Eye (tissue), 1 donor: ENCODE data around the gene CAPN7.
A peak's percentile ranks its signal among the peaks of the same experiment; 100 is the strongest.

Source experiments
- DNase-seq: peaks from one replicate; pipeline ENCODE4 v3.0.0-alpha.2; 2015

CAPN7 gene

DNA sequence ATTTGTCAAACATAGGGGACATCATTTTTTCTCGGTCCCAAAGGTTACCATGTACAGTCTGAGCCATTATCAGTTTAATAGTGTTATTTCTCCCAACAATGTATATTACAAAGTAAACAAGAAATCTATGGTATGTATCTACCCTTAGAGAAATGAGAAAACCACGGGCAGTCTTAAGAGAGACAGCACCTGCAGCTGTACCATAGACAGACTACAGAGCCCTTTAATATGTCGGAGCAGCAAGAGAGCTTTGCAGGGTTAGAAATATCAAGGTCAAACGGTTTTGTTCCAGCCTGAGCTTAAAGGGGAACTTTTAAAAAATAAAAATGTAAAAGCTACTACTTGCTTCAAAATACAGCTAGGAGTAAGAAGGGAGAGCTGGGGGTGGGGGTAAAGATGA, 73.2 kb downstream of the CAPN7 start:
- no peak for DNase-seq

DNA sequence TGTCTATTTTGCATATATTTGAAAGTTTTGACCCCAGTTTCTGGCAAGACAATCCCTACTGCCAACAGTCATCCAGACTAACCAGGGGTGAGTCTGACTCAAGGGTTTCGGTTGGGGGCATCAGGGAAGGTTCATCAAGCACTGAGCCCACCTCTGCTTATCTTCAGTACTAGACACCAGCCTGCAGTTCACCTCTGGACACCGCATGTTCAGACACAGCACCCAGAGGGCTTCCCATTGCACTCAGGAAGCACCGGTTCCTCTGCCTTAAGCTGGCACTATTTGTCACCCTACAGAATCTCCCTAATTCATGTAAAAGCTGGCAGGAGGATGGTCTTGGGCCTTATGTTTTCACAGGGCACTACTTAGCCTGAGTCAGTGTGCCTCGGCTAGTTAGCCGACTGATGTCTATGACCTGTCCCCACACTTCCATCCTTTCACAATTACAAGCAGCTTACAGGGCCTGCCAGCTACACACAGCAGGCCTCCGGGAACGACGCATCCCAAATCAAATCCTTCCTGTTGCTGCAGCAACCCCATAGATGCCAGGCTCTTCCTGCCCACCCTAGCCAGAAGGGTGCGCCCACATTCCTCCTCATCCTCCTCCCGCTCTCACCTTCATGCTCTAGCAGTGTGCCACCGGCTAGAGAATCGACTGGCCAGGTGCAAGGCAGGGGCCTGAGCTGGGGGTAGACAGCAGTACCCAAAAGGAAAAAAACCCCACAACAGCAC, 73.8 kb downstream of the CAPN7 start:
- DNase-seq, result no peak

DNA sequence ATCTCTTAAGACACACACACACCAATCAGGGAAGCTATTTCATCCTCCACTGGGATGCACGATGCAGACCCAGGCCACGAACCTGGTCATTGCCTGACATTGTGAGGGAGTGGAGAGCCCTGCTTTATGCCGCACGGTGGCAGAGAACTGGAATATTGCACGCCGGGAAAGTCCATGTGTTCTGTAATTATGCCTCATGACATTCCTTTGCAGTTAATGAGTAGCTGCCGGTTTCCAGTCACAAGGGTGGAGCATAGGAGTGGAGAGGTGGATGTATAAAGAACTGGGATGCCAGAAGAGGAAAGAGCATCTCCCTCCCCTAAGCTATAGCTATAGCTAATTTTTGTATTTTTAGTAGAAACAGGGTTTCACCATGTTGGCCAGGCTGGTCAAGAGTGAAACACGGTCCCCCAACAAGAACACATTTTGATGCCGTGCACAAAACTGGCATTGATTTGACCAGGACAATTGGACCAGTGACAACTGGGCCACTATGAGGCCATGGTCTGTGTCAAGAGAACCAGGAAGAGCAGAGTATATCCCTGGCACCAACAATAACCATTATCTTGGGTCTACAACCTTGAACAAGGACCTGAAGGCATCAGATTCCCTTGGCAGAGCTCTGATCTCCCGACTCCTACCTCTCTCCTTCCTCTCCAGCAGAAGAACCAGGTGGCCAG, 74.9 kb downstream of the CAPN7 start:
- no peak for DNase-seq

DNA sequence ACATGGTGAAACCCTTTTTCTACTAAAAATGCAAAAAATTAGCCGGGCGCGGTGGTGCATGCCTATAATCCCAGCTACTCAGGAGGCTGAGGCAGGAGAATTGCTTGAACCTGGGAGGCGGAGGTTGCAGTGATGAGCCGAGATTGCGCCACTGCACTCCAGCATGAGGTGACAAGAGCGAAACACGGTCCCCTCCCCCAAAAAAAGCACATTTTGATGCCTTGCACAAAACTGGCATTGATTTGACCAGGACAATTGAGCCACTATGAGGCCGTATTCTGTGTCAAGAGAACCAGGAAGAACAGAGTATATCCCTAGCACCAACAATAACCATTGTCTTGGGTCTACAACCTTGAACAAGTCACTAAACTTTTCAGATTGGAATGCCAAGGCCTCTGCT, 75.8 kb downstream of the CAPN7 start:
- DNase-seq, result no peak

DNA sequence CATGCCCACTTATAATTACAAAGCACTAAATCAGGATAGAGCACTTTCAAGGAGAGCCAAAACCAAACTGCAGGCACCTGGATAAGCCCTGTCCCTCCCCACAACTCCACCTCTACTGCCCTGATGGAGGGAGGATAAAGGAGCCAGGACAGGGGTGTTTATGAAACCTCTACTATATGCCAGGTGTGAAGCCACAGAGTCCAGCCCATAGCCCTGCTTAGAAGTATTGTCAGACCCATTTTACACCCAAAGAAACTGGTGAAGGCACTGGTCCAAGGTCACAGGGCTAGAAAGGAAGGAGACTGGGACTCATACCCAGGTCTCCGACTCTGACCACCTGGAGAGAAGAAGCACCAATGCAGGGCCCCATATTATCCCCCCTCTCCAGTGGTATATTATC, 77.7 kb downstream of the CAPN7 start:
- no peak for DNase-seq

DNA sequence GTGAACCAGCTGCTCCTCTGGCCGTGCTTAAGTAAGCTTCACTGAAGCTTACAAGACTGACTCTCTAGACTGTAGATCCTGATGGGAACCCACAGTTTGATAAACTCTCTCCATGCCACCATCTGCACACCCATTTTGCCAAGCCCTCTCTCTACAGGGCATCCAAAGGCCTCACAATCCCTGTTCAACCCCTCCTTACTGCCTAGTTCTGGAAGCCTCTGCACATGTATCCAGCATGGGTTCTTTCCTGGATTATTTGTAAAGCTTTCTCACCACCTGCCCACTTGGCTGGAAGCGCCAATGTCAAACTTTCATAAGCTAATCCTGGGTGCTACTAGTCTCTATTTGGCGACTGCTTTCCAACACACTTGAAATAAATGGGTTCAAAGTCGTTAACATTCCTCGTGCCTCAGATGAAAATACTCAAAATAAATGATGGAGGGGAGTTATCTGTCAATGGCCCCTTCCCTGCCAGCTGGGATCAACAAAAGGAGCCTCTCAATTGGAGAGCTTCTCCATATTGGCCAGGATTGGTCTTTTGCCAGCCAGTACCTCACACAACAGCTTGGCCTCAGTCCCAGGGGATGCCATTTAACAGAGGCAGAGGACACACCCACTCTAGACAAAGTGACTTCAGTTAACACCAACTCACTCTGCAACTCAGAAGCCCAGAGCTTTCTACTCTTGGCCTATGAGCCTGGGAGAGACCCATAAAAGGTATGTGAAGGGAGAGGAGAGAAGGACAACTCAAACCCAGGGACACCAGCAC, 78.3 kb downstream of the CAPN7 start:
- peak; percentile 54 for DNase-seq

DNA sequence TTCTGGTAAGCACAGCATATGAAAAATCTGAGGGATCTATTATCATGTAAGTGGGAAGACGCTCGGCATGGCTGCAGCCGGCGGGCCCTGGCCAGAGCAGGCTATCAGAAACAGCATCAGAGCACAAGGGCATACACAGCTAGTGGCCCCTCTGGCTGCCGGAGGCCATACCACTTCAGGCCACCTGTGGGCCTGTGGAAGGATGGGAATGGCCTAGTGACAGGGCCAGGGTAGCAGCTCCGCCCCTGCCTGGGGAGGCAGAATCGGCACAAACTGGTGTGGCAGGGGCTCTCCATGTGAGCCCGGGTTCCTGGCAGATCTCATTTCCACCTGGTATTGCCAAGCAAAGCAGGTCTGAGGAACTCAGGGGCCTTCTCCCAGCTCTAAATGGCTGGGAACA, 80.0 kb downstream of the CAPN7 start:
- DNase-seq, result no peak

DNA sequence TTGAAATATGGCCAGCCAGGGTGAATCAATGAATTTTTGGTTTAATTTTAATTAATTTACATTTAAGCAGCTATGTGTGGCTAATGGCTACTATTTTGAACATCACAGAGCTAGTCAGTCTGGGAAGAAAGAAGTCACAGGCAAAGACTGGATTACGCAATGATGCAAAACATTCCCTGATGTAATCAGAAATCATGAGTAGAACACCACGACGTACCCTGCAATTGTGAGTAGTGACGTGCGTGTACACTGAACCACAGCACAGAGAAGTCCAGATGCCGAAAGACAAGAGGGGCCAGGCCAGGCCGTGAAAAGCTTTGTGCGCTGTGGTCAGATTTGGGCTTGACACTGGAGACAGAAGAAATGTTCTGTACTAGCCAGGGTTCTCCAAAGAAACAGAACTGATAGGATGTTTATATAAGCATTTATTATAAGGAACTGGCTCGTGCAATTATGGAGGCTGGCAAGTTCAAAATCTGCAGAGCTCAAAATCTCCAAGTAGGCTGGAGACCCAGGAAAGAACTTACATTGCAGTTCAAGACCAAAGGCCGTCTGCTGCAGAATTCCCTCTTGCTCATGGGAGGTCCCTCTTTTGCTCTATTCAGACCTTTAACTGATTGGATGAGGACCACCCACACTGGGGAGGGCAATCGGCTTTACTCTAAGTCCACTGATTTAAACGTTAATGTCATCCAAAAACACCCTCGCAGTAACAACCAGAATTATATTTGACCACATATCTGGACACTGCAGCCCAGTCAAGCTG, 81.7 kb downstream of the CAPN7 start:
- no peak for DNase-seq

DNA sequence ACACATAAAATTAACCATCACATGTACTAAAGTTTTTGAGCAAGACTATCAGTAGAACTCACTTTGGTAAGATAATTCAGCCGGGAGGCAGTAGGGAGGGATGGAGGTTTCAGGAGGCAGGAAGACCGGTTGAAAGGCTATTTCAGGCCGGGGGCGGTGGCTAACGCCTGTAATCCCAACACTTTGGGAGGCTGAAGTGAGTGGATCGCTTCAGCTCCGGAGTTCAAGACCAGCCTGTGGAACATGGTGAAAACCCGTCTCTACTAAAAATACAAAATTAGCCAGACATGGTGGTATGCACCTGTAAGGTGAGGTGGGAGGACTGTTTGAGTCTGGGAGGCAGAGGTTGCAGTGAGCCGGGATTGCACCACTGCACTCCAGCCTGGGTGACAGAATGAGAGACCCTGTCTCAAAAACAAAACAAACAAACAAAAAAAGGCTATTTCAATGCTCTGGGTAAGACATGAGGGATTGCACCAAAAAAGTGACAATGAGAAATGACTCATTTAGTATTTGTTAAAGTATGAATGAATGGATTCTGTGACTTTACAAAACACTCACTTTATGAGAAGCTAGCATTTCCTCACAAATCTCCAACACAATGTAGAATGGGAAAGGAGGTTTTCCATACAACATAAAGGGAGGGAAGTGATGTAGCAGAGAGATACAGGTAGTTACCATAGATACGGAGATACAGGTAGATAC, 82.4 kb downstream of the CAPN7 start:
- DNase-seq, result no peak

DNA sequence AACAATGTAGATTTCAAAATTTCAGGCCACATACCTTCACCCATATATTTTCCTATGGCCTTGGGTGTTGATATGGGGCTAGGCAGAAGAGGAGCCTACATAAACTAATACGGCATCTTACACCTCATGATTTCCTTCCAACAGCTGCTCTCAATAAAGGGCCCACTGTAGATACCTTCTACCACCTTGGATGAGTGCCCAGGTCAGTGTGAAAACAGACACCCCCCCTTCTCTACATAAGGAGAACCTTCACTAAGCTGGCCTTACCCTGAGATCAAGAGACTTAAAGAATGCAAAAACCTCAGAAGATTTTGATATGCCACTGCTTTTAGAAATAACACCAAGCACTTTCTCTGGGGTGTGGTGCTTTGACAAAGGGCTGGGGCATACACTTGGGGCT, 83.6 kb downstream of the CAPN7 start:
- DNase-seq, result no peak

DNA sequence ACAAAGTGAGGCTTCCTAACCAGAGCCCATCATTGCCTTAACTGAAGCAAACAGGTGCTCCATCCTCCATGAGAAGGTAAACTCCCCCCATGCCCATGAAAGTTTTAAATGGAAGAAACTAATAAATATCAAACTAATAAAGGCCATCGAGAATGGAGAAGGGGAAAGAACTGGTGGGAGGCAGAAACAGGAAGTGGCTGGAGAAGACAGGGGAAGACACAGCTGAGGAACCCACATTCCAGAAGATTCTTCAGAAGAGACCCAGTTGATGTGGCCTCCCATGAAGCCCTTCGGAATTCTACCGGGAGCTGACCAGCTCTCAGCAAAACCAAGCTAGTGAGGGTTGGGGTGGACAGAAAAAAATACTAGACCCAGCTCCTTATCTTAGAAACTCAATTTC, 84.7 kb downstream of the CAPN7 start:
- no peak for DNase-seq

DNA sequence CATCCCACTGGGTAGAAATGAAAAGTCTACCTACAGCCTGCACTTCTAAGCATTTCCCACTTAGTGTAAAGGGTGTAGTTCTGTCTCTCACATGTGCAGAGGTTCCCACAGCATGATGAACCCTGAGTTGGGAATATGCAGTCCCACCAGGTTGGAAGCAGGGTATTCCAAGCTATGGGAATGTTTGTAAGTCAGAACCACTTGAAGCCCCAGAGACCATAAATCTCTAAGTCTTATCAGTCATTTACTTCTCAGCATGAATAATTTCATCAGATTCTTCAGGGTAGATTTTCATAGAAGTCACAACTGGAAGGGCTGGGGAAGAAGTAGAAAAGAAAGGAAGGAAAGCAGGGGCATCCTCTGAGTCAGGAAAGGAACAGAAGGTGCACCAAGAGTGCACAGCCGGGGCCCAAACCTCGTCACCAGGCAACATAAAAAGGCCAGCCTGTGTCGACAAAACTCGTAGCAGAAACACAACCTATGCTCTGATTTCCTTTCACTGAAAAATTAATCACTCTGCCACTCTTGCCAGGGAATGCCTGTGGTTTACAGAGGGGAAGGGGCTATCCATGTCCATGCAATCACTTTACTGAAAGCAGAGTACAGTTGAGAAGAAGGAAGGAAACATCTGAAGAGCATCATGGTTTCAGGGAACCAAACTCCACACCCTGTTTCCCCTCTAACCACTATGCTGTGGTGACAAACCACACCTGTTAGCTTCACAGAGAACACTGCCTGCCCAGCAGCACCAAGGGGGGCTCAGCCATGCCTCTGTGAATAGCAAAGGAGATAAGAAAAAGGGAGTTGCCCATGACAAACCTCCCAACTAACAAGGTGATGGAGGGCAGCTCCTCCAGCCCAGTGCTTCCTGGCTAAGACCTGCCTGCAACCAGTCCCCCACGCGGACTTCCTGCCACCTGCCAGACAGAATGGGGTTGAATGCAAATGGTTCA, 85.8 kb downstream of the CAPN7 start:
- DNase-seq, result no peak

DNA sequence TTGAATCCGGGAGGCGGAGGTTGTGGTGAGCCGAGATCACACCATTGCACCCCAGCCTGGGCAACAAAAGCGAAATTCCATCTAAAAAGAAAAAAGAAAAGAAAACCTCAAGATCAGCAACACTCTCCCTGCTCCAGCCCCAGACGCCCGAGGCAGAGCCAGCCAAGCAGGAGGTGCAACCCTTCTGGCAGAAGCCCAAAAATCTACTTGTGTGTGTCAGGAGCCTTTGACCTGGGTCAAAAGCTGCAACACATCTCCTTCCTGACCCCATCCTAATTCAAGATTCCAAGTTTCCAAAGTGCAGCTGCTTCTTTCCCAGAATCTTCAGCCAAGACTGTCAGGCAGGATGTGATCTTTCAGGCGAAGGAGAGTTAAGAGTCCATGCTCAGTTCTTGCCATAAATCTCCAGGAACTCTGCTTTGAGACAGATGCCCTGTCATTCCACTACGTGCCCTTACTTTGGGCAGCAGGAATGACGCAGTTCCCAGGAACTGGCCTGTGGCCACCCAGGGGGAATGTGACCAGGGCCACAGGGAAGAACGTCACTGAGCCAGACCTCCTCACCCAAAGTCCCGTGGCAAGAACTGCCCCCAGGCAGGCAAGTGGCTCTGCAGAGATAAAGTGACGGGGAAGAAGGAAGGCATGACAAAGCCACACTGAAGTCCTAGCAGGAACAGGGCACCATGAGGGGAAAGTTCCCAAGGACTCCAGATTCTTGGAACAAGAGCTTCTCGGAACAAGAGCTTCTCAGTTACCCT, 86.9 kb downstream of the CAPN7 start:
- DNase-seq, result no peak

DNA sequence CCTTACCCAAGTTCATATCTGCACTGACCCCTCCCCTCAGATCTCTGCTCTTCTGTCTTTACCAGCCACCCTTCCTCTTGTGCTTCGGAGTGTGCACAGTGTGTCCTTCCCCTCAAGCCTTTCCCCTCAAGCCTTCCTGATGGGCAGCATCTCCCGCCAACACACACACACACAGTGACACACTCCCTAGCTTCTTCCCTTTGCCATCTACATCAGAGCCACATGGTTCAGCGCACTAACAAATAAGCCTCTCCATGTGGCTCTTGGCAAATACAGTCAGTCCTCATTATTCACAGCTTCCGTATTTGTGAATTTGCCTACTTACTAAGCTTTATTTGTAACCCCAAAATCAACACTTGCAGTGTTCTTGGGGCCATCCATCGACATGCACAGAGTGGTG, 88.9 kb downstream of the CAPN7 start:
- DNase-seq, result peak; percentile 21

DNA sequence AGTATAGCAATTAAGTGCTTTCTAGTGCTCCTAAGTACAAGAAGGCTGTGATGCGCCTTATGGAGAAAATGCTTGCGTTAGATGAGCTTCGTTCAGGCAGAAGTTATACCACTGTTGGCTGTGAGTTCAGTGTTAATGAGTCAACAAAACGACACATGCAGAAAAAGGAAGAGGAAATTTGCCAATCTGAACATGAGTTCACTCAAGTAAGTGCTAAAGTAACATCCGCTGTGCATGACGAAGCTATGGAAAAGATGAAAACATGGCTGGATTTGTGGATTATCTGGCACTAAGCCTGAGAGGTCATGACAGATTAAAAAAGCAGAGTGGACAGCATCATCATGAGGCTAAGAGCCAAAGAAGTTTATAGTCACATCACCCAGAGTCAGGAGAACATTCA, 89.5 kb downstream of the CAPN7 start:
- no peak for DNase-seq

DNA sequence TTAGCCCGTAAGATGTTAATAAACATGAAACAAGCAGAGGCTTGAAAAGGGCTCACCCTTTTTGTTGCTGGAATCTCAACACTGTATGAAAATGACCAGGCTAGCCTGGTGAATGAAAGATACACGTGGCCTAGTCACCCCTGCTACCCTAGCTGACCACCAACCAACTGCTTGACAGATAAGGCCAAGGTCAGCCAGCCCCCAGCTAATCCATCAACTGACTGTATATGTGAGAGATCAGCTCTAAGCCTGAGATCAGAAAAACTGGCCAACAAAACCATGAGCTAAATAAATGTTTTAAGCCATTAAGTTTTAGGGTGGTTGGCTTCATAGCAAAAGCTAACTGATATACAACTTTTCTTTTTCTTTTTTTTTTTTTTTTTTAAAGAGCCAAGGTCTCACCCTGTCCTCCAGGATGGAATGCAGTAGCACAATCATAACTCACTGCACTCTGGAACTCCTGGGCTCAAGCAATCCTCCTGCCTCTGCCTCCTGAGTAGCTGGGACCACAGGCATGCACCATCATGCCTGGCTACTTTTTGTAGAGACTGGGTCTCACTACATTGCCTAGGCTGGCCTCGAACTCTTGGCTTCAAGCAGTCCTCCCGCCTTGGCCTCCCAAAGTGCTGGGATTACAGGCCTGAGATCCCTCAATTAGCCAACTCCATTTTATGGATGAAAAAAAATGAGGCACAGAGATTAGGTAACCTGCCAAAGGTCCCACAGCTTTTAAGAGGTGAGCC, 91.7 kb downstream of the CAPN7 start:
- DNase-seq, result no peak

DNA sequence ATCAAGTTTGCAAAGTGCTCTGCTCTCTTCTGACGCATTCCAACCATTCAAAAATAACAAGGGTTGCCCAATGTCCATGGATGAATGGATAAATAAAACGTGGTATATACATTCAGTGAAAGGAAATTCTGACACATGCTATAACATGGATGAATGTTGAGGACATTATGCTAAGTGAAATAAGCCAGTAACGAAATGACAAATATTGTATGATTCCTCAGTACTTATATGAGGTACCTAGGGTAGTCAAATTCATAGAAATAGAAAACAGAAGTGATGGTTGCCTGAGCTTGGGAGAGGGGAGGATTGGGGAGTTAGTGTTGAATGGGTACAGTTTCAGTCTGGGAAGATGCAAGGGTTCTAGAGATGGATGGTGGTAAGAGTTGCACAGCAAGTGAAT, 92.5 kb downstream of the CAPN7 start:
- no peak for DNase-seq

DNA sequence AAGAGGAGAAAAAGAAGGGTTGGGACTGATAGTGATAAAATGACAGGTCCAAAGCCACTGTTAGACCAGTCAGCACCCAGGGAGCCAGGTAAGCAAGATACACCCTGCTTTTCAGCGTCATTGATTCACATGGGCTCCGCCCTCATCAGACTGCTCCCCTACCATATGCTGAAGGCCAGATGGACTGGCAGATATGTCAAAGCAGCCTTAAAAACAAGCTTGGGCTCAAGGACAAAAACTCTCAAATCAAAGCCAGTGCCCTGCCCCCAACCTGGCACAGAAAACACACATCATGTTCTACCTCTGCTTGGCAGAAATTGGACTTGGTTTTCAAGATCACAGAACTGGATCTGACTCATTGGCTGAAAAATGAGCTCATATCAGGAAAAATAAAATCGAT, 93.0 kb downstream of the CAPN7 start:
- DNase-seq, result no peak

DNA sequence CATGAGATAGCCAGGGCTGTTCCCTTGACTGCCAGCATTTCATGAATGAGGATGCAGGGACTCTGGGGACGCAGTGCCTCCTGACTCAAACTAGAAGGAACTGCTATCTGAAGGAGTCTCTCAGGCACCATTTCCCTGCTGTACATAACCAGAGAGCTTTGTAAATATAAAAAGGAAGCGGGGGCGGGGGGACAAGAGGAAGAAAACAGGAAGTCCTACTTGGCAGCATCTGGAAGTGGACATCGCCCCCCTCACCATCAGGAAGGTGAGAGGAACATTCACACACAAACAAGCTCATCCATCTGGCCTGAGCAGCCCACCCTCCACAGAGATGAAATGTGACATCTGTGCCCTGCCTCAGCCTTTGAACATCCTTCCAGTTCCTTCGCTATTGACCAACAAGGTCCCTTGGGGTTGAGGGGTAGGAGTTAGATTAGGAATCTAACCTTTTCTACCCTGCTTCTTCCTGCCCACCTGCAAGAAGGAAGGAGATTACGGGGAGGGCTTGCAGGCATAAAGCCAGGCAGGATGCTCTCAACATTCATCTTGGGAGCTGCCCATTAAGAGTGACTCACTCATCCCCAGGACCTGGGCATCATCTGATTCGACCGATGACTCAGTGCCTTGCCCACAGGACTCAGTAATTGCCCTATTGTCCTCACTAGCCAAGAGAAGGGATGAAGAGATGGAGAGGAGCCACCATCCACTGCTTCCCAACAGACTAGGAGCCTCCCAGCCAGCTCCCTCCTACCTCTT, 94.5 kb downstream of the CAPN7 start:
- no peak for DNase-seq
